ENCODE measurements around the gene PIK3CD. TPM values are rescaled to one million over a fixed set of nuclear protein-coding genes. Genes with fewer than 3 reads are reported as not detected.
A peak's percentile ranks its signal among the peaks of the same experiment; 100 is the strongest.

Gene PIK3CD
- total RNA-seq, 2 experiments from 2014 or later: 211 to 214 TPM

GRCh38 chr1:9718006-9718680 lies 66.6 kb downstream of the PIK3CD start:
- POLR2A ChIA-PET: interaction anchor here (0.7 to 10.5 kb wide), 11 partner anchors 11 to 89 kb away, joined by 3 to 272 read pairs (median 9); partner anchors contain the start of gene PIK3CD
- Mint-ChIP-seq H3K27me3 (no peaks in the 10 kb centered on the region), H3K4me1 (peaks cover 63% of the 10 kb centered on the region), H3K4me3 (peak overlapping the region; percentile 90), H3K36me3 (ENCODE audit: low read depth) (peaks cover 87% of the 10 kb centered on the region), H3K27ac (peak overlapping the region; percentile 90), H3K9me3 (no peaks in the 10 kb centered on the region)
- CTCF ChIA-PET: interaction anchor here (1.7 to 7.8 kb wide), 2 partner anchors 15 to 90 kb away, joined by 6 to 89 read pairs; no protein-coding TSS in a partner anchor
- no peak for DNase-seq

GRCh38 chr1:9719978-9720722 lies 68.6 kb downstream of the PIK3CD start:
- H3K27ac Mint-ChIP-seq: peak overlapping the region; percentile 90
- CTCF ChIA-PET: interaction anchor here (0.7 to 7.8 kb wide), 9 partner anchors 11 to 148 kb away, joined by 3 to 89 read pairs (median 8); no protein-coding TSS in a partner anchor
- no peaks in the 10 kb centered on the region for H3K27me3 Mint-ChIP-seq
- H3K36me3 Mint-ChIP-seq (ENCODE audit: low read depth): peaks cover 91% of the 10 kb centered on the region
- POLR2A ChIA-PET: interaction anchor here (0.8 to 10.5 kb wide), 4 partner anchors 10 to 91 kb away, joined by 4 to 272 read pairs (median 150); partner anchors contain the start of gene PIK3CD
- no peak for DNase-seq
- H3K9me3 Mint-ChIP-seq: no peaks in the 10 kb centered on the region
- H3K4me1 Mint-ChIP-seq: peaks cover 64% of the 10 kb centered on the region
- H3K4me3 Mint-ChIP-seq: no peak overlapping the region

- Mint-ChIP-seq H3K36me3 (ENCODE audit: low read depth) (peaks cover 87% of the 10 kb centered on the region), H3K27ac (peak overlapping the region; percentile 35), H3K4me3 (no peak overlapping the region), H3K4me1 (peaks cover 61% of the 10 kb centered on the region), H3K9me3 (no peaks in the 10 kb centered on the region), H3K27me3 (no peaks in the 10 kb centered on the region)
- CTCF ChIA-PET: interaction anchor here (0.7 to 3.4 kb wide), 8 partner anchors 10 to 147 kb away, joined by 3 to 16 read pairs (median 6); no protein-coding TSS in a partner anchor
- DNase-seq: no peak
- POLR2A ChIA-PET: interaction anchor here (0.8 to 10.5 kb wide), 5 partner anchors 9 to 92 kb away, joined by 3 to 272 read pairs (median 101); partner anchors contain the start of gene PIK3CD
Observed at GRCh38 chr1:9720785-9721605, 69.5 kb downstream of the PIK3CD start.

GRCh38 chr1:9721606-9722377 lies 70.3 kb downstream of the PIK3CD start:
- peak overlapping the region; percentile 35 for H3K27ac Mint-ChIP-seq
- H3K36me3 Mint-ChIP-seq (ENCODE audit: low read depth): peaks cover 85% of the 10 kb centered on the region
- no peak overlapping the region for H3K4me3 Mint-ChIP-seq
- peaks cover 59% of the 10 kb centered on the region for H3K4me1 Mint-ChIP-seq
- CTCF ChIA-PET: interaction anchor here (0.6 to 3.4 kb wide), 8 partner anchors 9 to 125 kb away, joined by 3 to 16 read pairs (median 4); no protein-coding TSS in a partner anchor
- H3K27me3 Mint-ChIP-seq: no peaks in the 10 kb centered on the region
- H3K9me3 Mint-ChIP-seq: no peaks in the 10 kb centered on the region
- POLR2A ChIA-PET: interaction anchor here (0.9 to 10.5 kb wide), 4 partner anchors 8 to 93 kb away, joined by 3 to 272 read pairs (median 150); partner anchors contain the start of gene PIK3CD
- peak; percentile 65 for DNase-seq

GRCh38 chr1:9722378-9722749 lies 70.8 kb downstream of the PIK3CD start:
- Mint-ChIP-seq H3K9me3 (no peaks in the 10 kb centered on the region), H3K27ac (peak overlapping the region; percentile 58), H3K4me1 (peaks cover 62% of the 10 kb centered on the region), H3K27me3 (no peaks in the 10 kb centered on the region), H3K4me3 (no peak overlapping the region), H3K36me3 (ENCODE audit: low read depth) (peaks cover 83% of the 10 kb centered on the region)
- CTCF ChIA-PET: interaction anchor here (0.6 to 3.4 kb wide), 6 partner anchors 9 to 124 kb away, joined by 3 to 16 read pairs (median 4); no protein-coding TSS in a partner anchor
- DNase-seq: no peak
- POLR2A ChIA-PET: interaction anchor here (8.4 to 10.5 kb wide), 2 partner anchors 8 to 93 kb away, joined by 101 to 272 read pairs; no protein-coding TSS in a partner anchor

GRCh38 chr1:9723068-9723805 lies 71.7 kb downstream of the PIK3CD start:
- H3K9me3 Mint-ChIP-seq: no peaks in the 10 kb centered on the region
- CTCF ChIA-PET: interaction anchor here (0.8 to 2.5 kb wide), 3 partner anchors 70 to 97 kb away, joined by 3 to 11 read pairs (median 4); no protein-coding TSS in a partner anchor
- peaks cover 62% of the 10 kb centered on the region for H3K4me1 Mint-ChIP-seq
- no peak overlapping the region for H3K4me3 Mint-ChIP-seq
- H3K27me3 Mint-ChIP-seq: no peaks in the 10 kb centered on the region
- POLR2A ChIA-PET: interaction anchor here (1.5 kb wide), 1 partner anchor 94 kb away, joined by 3 read pairs; no protein-coding TSS in a partner anchor
- peaks cover 83% of the 10 kb centered on the region for H3K36me3 Mint-ChIP-seq (ENCODE audit: low read depth)
- no peak for DNase-seq
- H3K27ac Mint-ChIP-seq: peak overlapping the region; percentile 58

- H3K36me3 Mint-ChIP-seq (ENCODE audit: low read depth): peaks cover 83% of the 10 kb centered on the region
- ChIA-PET CTCF (interaction anchor here (0.8 to 2.5 kb wide), 3 partner anchors 70 to 97 kb away, joined by 3 to 11 read pairs (median 4); no protein-coding TSS in a partner anchor), POLR2A (interaction anchor here (1.5 kb wide), 1 partner anchor 94 kb away, joined by 3 read pairs; no protein-coding TSS in a partner anchor)
- peaks cover 62% of the 10 kb centered on the region for H3K4me1 Mint-ChIP-seq
- no peaks in the 10 kb centered on the region for H3K9me3 Mint-ChIP-seq
- H3K27me3 Mint-ChIP-seq: no peaks in the 10 kb centered on the region
- peak overlapping the region; percentile 65 for H3K27ac Mint-ChIP-seq
- no peak overlapping the region for H3K4me3 Mint-ChIP-seq
- DNase-seq: no peak
Observed at GRCh38 chr1:9723926-9724325, 72.4 kb downstream of the PIK3CD start.

- CTCF ChIA-PET: interaction anchor here (1.1 to 2.5 kb wide), 4 partner anchors 18 to 96 kb away, joined by 3 to 11 read pairs (median 4); no protein-coding TSS in a partner anchor
- Mint-ChIP-seq H3K36me3 (ENCODE audit: low read depth) (peaks cover 79% of the 10 kb centered on the region), H3K9me3 (no peaks in the 10 kb centered on the region), H3K4me3 (no peak overlapping the region), H3K27me3 (no peaks in the 10 kb centered on the region), H3K4me1 (peaks cover 57% of the 10 kb centered on the region), H3K27ac (peak overlapping the region; percentile 27)
- peak; percentile 76 for DNase-seq
- POLR2A ChIA-PET: interaction anchor here (0.8 kb wide), 1 partner anchor 73 kb away, joined by 3 read pairs; the partner anchor contains the start of gene PIK3CD
Observed at GRCh38 chr1:9724706-9725476, 73.4 kb downstream of the PIK3CD start.

- Mint-ChIP-seq H3K36me3 (ENCODE audit: low read depth) (peaks cover 84% of the 10 kb centered on the region), H3K9me3 (no peaks in the 10 kb centered on the region), H3K4me1 (peaks cover 59% of the 10 kb centered on the region), H3K27ac (peak overlapping the region; percentile 95), H3K4me3 (no peak overlapping the region), H3K27me3 (no peaks in the 10 kb centered on the region)
- DNase-seq: no peak
- CTCF ChIA-PET: interaction anchor here (1.4 to 1.7 kb wide), 3 partner anchors 10 to 100 kb away, joined by 3 to 5 read pairs (median 4); no protein-coding TSS in a partner anchor
- POLR2A ChIA-PET: interaction anchor here (1.2 to 9.6 kb wide), 3 partner anchors 8 to 142 kb away, joined by 3 to 101 read pairs (median 27); no protein-coding TSS in a partner anchor
Observed at GRCh38 chr1:9726406-9726805, 74.9 kb downstream of the PIK3CD start.

- no peak for DNase-seq
- Mint-ChIP-seq H3K27ac (peak overlapping the region; percentile 95), H3K9me3 (no peaks in the 10 kb centered on the region), H3K4me3 (no peak overlapping the region), H3K4me1 (peaks cover 64% of the 10 kb centered on the region), H3K27me3 (no peaks in the 10 kb centered on the region), H3K36me3 (ENCODE audit: low read depth) (peaks cover 84% of the 10 kb centered on the region)
- ChIA-PET CTCF (interaction anchor here (0.7 to 1.7 kb wide), 5 partner anchors 10 to 211 kb away, joined by 3 to 5 read pairs (median 4); no protein-coding TSS in a partner anchor), POLR2A (interaction anchor here (0.7 to 9.6 kb wide), 5 partner anchors 8 to 141 kb away, joined by 3 to 101 read pairs (median 4); no protein-coding TSS in a partner anchor)
Observed at GRCh38 chr1:9726905-9727595, 75.5 kb downstream of the PIK3CD start.

Measured in activated CD4-positive, alpha-beta memory T cell treated with anti-CD3 and anti-CD28 coated beads, Interleukin-2, amount 10 ng/mL, durations not matched to agents 7 days and 5 days (primary cell).